Activated naive CD4-positive, alpha-beta T cell (primary cell): ENCODE measurements around the gene LHX8.
"Not testable (repeated sequence)": the region's sequence is repeated elsewhere in the genome, so short reads cannot be mapped to it uniquely, and the experiment has no call there.

Experiments used
- DNase-seq, 4 experiments: peaks; one replicate each; lab custom pipeline; 2025; lab: John Stamatoyannopoulos, UW

Gene LHX8

DNA sequence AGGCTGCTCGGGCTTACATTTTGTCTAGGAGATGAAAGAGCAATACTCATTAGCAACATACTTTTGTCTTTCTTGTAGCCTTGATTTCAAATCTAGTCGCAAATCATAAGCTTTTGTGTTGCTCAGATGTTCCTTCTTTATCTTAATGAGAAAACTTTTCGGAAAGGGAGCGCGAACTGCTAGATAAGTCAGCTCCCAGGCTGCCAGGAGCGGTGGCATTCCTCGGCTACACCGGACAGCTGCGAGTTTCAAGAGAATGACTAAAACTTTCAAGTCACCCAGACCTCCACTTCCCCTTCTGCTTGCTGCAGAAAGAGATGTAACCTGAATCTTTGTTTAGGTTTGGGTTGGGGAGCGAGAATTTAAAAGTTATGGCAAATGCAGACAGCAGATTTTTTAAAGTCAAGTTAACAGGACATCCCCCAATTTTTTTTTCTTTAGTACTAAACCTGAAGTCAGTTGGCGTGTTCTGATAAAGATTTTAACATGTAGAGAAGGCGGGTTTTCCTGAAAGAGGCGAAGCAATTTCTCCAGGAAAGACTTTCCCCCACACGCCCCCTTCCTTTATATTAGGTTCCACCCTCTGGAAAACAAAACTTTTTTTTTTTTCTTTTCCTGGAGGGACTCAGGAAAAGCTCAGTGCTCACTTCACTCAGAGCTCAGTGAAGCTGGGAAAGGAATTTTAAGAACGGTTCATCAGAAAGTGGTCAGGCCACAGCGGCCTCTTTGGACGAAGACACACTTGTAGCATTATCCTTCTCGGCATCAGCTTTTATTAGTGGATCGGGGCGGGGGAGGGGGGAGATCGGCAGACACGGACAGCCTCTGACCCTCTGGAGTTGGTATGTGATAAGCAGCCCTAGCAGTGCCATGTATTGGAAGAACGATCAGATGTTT, at the start of gene LHX8:
Gene LHX8 (plus strand): TSS at position 639 of the 897 bp plus-strand sequence. CDS start 2,227 bp downstream, outside the sequence.
- no peak for DNase-seq

DNA sequence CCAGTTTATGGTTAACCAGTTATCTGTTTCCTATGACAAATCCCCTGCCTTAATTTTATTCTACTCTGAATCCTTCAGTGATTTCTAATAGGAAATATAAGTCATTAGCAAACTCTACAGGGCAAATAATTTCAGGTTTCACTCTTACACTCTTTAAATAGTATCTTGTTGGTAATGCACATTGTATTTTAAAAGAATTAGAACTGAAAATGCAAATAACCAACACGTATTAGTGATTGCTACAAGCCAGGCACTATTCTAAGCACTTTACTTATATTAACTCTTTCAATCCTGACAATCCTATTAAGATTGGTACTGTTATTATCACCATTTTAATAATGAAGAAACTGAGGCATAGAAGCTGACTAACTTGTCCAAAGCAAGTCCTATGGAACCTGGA, 48.3 kb upstream of the LHX8 start:
- DNase-seq, result no peak

DNA sequence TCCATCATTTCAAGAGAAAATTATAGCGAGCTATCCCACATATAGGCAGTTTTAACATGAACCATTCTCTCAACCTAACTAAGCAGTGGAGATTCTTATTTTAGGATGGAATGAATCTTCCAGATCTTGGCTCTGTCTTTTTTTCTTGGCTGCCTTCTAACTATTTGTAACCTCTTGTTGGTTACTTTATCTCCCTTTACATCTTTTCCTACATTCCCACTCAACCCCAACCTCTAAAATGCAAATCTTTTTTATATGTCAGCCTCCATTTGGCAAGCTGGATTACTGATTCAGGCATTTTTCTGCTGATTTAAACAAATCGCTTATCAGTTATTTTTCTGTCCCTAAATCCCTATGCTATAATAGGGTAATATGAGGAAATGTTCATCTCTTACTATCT, 46.9 kb upstream of the LHX8 start:
- DNase-seq, result no peak

DNA sequence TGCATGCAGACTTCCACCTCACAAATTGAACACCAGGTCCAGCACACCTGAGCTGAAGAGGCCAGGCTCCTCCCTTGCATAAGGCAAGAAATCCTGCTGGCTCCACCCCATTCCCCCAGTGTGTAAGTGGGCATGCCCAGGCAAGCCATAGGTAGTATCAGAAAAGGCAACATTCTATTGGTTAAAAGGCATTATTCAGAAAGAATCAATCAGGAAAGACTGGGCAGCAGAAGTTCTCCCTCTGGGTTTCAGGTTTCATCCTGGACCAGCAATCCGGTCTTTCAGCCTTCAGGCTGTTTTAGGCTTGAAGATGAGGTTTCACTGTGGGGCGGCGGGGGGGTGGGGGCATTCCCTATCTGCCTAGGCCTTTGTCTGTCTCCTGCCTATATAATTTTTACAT, 42.0 kb upstream of the LHX8 start:
- no peak for DNase-seq

DNA sequence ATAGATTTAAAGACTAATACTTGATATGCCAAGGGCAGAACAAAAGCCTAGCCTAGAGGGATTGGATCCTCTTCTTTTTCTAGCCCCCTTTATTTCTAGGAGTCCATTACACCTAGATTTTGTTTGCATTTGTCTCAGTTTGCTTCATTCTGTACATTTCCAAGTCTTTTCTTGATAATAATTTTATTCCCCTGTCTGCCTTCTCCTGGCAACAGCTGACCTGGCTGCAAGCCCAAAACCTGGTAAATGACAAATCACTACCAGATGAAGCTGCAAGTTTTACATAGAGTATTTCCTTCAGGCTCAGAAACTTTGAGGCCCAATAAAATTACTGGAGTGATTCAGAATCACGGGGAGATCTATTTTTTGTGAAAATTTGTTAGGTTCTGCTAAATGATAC, 36.5 kb upstream of the LHX8 start:
- no peak for DNase-seq

DNA sequence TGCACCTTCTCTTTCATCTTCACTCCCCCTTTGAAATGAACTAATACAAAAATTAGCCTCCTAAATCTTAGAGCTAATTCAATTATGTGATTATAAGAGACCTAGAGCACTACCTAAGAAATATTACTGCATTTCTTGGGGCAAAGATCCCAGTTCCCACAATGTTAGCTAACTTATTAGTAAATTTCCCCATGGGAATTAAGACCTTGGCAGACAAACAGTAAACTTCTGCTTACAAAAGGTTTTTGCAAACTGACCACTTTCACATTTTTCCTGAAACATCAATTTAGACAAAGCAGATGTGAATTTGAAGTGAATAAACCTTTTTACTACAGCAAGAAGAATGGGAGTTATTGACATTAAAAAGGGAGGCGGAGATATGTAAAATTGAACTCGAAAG, 34.6 kb upstream of the LHX8 start:
- no peak for DNase-seq

DNA sequence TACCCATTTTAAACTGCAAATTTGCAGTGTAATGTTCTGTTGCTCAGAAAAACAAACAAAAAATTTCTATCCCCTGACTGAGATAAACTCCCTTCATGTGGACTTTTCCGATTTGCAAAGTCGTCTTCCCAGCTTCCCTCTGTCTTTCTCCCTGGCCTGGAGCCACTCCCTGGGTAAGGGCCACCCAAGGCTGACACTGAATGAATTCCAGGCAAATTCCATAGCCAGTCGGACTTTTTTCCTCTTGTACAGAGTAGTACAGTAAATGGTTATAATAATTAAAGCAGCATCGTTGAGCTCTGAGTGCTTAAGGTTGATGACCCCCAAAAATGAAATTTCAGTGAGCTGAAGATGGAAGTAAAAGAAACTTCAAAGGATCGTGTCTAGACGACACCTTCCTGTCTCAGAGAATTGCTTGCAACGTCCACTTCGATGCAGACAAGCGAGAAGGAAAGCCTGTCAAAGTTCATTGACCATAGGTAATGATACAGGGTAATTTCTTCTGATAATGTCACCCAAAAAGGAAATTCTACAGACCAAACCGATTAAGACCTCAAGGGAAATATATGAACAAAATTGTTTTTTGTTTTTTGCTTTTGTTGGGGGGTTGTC, 33.6 kb upstream of the LHX8 start:
- DNase-seq, result no peak

DNA sequence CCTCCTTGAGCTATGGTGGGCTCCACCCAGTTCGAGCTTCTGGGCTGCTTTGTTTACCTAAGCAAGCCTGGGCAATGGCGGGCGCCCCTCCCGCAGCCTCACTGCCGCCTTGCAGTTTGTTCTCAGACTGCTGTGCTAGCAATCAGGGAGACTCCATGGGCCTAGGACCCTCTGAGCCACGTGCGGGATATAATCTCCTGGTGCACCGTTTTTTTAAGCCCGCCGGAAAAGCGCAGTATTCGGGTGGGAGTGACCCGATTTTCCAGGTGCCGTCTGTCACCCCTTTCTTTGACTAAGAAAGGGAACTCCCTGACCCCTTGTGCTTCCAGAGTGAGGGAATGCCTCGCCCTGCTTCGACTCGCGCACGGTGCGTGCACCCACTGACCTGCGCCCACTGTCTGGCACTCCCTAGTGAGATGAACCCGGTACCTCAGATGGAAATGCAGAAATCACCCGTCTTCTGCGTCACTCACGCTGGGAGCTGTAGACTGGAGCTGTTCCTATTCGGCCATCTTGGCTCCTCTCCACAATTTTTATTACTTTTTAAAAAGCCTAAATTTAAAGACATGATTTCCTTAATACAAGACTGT, 21.7 kb upstream of the LHX8 start:
- DNase-seq, result not testable (repeated sequence)

DNA sequence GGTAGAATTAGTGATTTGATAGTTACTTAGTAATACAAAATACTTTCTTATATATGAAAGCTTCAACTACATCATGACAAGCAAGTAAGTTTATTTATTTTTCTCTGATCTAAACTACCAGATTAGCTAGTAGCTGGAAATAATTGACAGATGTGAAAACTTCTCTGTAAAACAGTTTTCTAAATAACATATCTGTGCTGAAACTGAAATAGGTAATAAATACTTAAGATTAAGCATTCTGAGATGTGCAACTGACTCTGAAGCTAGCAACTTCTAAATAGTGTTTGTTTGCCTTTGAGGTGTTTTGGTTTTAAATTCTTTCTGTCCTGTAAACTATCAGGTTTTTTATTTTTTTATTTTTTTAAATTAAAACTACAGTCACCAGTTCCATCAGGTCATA, 18.5 kb upstream of the LHX8 start:
- no peak for DNase-seq

DNA sequence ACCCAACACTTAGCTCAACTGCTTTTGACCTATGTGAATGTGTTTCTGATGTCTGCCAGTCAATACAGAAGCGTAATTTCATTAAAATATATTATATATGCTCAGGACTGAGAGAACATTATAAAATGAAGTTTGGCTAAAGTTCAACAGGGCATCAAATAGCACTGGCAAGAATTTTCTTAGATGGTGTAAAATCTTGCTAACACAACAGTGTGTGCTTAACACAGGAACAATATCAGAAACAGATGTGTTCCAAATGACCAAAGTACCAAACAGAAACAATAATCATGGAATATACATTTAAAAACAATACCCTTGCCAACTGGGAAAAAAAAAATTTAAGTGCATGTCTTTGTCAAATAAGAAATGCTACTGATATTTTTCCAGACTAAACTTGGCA, 10.4 kb upstream of the LHX8 start:
- no peak for DNase-seq

DNA sequence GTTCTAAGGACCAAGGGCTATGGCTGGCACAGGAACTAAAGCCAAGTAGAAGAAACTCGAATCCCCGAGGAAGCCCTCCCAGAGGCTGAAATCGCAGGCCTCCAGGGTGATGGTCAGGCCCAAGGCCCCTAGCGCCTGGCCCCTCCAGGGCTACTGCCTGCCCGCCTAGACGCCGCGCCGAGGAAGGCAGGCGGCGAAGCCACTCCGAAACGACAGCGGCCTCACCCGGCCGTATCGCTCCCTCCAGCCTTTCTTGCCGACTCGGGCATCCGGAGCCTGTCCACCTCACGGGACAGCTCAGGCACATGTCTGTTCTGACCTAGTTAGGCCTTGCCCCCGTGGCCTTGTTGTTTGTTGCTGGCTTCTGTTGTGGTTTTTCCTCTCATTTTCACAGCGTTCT, 9.7 kb upstream of the LHX8 start:
- no peak for DNase-seq

DNA sequence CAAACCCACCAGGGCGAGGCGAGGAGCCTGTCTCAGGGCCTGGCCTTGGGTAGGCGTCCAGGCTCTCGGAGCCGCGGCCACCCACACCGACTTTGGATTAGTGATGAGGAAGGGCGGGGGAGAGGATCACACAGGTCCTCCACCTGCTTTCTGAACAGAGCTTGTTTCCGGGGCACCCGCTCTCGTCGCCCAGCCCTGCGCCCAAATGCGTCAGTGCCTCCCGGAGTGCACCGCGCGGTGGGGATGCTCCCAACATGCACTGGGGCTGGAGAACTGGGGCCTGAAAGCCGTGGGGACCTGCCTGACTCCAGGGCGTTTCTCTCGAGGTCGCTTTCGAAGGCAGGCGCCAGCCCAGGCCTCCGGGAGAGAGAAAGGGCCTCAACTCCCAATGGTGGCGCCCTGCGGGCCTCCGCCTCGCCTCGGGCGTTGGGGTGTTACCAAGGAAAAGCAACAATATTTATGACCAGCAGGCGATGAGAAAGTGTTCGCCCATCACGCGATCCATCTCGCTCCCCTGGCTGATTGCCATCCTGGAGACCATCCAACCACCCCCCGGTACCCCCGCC, 8.9 kb upstream of the LHX8 start:
- DNase-seq, result no peak

DNA sequence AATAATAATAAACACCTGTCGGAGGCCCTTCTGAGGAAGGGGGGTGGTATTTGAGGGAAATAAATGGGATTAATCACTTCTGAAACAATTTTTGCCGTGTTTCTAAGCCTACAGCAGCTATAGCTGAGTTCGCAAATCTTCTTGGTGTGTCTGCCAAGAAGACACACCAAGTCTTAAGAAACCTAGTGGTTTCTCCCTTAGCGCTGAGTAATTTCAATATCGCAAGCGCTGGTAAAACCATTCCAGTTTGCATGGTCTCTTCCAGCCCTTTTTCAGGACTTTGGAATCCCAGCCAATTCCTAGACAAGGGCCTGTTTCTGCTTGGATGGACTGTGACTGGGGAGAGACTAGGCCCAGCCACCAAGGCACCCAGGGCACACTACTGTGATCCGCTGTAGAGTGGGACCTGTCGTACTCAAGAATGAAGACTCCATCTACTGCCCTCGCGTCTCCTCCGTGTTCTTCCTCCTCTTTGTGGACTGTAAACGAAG, 7.5 kb upstream of the LHX8 start:
- no peak for DNase-seq

DNA sequence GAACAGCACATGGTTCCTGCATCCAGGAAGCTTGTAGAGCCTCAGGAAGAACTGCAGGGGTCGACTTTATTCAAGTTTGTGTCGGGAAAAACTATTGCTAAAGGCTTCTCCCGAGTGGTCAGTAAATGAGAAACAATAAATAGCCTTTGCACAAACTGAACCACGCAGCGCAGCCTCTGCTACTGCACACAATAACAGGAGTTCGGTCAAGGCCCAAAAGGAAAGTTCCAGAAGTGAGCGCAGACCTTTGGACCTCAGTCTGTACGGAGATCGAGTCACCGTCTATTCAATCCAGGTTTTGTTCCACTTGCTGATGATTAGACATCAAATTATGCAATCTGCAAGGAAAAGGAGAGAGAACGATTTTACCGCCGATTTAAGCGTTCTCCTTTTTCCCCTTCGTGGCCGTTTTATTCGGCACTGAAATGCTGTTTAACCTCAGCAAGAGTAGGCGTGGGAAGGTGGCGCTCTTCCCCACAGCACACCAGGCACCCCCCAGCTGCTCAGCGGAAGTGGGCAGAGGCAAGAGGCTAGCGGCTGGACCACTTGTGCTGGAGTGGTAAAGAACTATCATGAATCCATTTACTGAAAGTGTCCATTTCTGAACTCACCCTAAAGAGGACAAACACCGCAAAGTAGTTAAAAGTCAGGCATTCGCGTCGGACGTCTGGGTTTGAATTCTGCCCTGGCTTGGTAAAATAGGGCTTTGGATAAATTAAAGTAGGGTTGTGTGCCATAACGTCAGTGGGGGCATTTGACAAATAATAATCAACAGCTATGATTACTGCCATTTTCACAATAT, 6.1 kb upstream of the LHX8 start:
- no peak for DNase-seq

DNA sequence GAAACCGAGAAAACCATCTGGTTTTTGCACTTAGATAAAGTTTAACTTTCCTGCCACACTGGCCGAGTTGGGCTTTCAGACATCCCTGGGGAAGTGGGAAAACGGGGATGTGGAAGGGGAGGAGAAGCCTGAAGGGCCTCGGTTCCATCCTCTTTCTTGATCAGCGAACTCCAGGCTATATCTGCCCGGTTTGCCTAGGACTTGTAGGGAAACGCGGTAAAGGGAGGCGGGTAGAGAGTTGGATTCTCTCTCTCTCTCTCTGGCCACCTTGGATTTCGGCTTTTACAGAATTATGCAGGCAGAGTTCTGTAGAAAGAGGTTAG, 4.6 kb upstream of the LHX8 start:
- DNase-seq, result no peak

DNA sequence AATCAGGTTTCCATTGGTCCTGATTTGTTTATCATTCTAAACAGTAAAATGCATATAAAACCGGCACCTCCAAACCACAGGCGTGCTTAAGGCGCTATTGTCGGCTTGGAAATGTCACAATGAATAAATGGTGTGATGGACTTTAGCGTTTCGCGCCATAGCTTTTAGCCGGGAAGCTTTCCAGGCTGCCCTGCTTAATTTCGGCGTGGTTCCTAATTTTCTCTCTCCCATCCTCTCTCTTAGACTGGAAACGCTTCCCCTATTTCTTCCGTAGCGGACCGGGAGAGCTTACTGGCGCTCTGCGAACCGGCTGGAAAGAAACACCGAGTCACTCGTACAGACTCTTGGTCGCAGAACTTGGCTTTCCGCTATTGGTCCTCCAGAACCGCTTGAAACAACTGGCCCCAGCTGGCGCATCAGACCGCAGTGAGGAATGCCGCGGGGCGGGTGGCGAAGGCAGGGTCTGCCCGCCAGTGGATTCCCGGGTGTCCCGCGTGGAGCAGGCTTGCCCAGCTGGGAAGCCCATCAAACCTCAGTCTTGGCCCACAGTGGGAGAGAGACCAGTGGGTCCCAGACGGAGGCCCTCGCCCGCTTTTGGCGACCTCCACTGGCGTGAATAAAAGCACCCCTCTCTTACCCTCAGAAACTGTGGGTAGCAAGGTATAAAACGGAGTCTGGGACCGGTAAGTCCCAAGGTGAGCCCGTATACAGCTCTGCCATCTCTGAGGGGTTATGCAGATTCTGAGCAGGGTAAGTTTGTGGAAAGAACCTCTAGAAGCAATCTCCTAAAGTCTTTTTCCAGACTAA, 4.0 kb upstream of the LHX8 start:
- no peak for DNase-seq

DNA sequence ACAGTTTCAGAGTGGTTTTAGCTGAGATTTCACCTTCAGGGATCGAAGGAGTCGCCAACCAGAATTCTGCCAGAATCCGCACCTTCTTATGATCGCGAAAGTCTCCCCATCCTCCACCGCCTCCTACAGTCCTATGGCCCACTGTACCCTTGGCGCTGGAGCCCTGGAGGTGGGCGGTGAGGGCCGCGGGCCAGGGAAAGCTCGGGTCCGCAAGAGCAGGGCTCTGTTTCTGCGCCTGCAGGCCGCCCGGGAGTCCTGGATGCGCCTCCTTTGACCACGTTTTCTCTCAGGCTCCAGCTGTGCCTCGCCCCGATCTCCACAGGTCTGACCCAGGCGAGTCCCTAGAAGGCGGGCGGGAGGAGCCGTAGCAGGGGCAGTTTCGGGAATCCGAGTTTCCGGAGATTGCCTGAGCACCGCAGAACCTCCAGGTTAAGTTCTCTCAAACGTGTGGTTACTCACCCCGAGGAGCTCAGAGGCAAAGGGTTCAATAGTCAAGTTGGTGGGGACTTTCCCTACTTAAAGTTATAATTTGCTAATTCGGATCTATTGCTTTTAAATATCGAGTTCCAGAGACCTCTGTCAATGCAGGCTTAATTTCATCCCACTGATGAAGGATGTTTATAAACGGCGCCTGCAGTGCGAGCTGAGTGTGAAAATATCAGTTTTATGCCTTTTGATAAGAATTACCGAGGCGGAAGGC, 3.2 kb upstream of the LHX8 start:
- DNase-seq, result no peak

DNA sequence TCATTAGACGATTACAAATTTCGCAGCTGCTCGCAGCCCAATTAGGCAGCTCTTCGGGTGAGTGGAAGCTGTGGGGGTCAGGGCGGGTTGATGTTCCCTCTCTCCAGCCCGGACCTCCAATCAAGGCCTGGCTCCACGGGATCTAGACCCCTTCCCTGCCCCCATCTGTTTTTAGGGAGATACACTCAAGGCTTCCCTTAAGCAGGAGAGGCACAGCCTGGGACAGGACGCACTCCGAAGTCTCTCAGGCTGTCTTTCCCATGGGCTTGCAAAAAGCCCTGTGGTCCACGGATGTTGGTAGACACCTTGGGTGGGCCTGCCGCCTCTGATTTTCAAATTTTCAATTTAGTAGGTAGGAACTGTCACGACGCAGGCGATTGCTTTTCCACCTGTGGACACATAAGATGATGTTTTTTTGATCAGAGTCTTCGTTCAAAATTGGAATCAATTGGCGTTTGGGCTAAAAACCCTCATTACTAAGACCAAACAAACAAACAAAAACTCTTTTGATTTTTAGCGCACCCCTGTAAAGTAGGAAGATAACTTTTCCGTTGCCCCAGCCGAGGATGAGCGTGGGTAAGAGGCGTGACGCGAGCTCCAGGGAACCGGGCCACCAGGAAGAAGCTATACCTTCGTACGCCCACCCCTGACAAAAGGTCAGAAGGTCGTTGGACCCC, 2.5 kb upstream of the LHX8 start:
- no peak for DNase-seq

DNA sequence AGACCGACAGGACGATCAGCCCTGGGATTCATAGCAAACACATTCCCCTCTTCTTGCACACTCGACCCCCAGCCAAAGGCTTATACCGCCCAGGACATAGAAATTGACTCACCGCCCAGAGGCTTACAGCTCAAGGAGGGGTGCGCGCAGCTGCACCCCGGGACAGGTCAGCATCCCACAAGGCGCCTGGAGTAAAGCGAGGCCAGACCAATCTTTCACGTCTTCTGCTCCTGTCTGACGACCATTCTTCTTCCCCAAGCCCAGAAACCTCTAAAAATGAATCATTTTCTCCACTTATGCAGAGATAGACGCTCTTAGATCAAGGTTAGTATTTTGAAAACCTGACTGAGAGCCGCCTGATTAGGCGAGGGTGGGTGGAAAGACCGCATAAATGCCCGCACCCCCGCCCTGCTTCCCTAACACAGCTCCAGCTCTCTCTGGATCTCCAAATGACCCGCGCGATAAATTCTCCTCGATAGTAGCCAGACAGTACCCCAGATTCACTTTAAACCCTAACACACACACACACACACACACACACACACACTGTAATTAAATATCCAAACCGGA, 1.9 kb upstream of the LHX8 start:
- no peak for DNase-seq
